Measurements from ENCODE around the gene ROCK2.

Gene ROCK2

GRCh38 chr2:11224887-11225286 lies 119.5 kb downstream of the ROCK2 start:
- DNase-seq, result no peak

- DNase-seq, result no peak
Observed at GRCh38 chr2:11222845-11223244, 121.6 kb downstream of the ROCK2 start.

GRCh38 chr2:11220445-11220844 lies 124.0 kb downstream of the ROCK2 start:
- DNase-seq, result no peak

- DNase-seq, result no peak
Observed at GRCh38 chr2:11215407-11215806, 129.0 kb downstream of the ROCK2 start.

GRCh38 chr2:11214770-11215169 lies 129.7 kb downstream of the ROCK2 start:
- no peak for DNase-seq

GRCh38 chr2:11213975-11214374 lies 130.5 kb downstream of the ROCK2 start:
- no peak for DNase-seq

- DNase-seq, result no peak
Observed at GRCh38 chr2:11213090-11213638, 131.3 kb downstream of the ROCK2 start.

GRCh38 chr2:11212645-11213044 lies 131.8 kb downstream of the ROCK2 start:
- DNase-seq, result no peak

- no peak for DNase-seq
Observed at GRCh38 chr2:11208083-11208482, 136.4 kb downstream of the ROCK2 start.

GRCh38 chr2:11203480-11203879 lies 141.0 kb downstream of the ROCK2 start:
- no peak for DNase-seq

GRCh38 chr2:11201969-11202368 lies 142.5 kb downstream of the ROCK2 start:
- no peak for DNase-seq

- DNase-seq, result no peak
Observed at GRCh38 chr2:11200651-11201050, 143.8 kb downstream of the ROCK2 start.

- no peak for DNase-seq
Observed at GRCh38 chr2:11196246-11196645, 148.2 kb downstream of the ROCK2 start.

- DNase-seq, result no peak
Observed at GRCh38 chr2:11187731-11188130, 156.7 kb downstream of the ROCK2 start.

- DNase-seq, result no peak
Observed at GRCh38 chr2:11187083-11187619, 157.3 kb downstream of the ROCK2 start.

GRCh38 chr2:11186145-11186544 lies 158.3 kb downstream of the ROCK2 start:
- DNase-seq, result no peak

GRCh38 chr2:11182951-11183350 lies 161.5 kb downstream of the ROCK2 start:
- no peak for DNase-seq

- DNase-seq, result no peak
Observed at GRCh38 chr2:11180653-11181052, 163.8 kb downstream of the ROCK2 start.

GRCh38 chr2:11179899-11180298 lies 164.5 kb downstream of the ROCK2 start:
- DNase-seq, result no peak

GRCh38 chr2:11179196-11179595 lies 165.2 kb downstream of the ROCK2 start:
- no peak for DNase-seq

GRCh38 chr2:11177871-11178690 lies 166.4 kb downstream of the ROCK2 start:
- no peak for DNase-seq

GRCh38 chr2:11175293-11175795 lies 169.1 kb downstream of the ROCK2 start:
- DNase-seq, result no peak

GRCh38 chr2:11174222-11174621 lies 170.2 kb downstream of the ROCK2 start:
- DNase-seq, result no peak

- no peak for DNase-seq
Observed at GRCh38 chr2:11169333-11169732, 175.1 kb downstream of the ROCK2 start.

All from activated effector memory CD4-positive, alpha-beta T cell treated with Interleukin-2 at 50 U/mL for 16 hours (primary cell).